ENCODE measurements around the gene PKD1L1. TPM values are rescaled to one million over a fixed set of nuclear protein-coding genes. Genes with fewer than 3 reads are reported as not detected.
"Not testable (repeated sequence)": the region's sequence is repeated elsewhere in the genome, so short reads cannot be mapped to it uniquely, and the experiment has no call there.

PKD1L1 gene
- total RNA-seq, 4 donors from 2014 or later, result 0.06 to 0.19 (median 0.13) TPM; not detected in 1

- no peaks in the 10 kb centered on the region for H3K9me3 ChIP-seq
- TF ChIP-seq POLR2A (IDR thresholded peaks at IDR 0.05), result no peak
- TF ChIP-seq CTCF (IDR thresholded peaks at IDR 0.05), result no peak
- WGBS, 2 donors, result 60 to 86% methylated on average over 1 of the region's 1 CpG
- no peak for DNase-seq
- intact Hi-C loops (cut with DNase I), result loop anchor here (10.0 kb wide), 1 partner anchor 114 kb away; no protein-coding TSS in a partner anchor
- no peaks in the 10 kb centered on the region for H3K36me3 ChIP-seq
- H3K4me1 ChIP-seq, result peaks cover 0 to 18% (median 0%) of the 10 kb centered on the region in 3 donors
- H3K27me3 ChIP-seq, result no peaks in the 10 kb centered on the region
- H3K4me3 ChIP-seq, result peak overlapping the region in 3 of 4 donors; percentile 49 to 71 (median 52)
- peak overlapping the region; percentile 31 to 70 (median 52) for H3K27ac ChIP-seq
These were observed 43.0 kb upstream of the PKD1L1 start for GRCh38 chr7:47991270-47991669.

- Histone ChIP-seq H3K27ac (no peak overlapping the region), H3K4me1 (peaks cover 0 to 18% (median 0%) of the 10 kb centered on the region in 3 donors), H3K36me3 (no peaks in the 10 kb centered on the region), H3K4me3 (no peak overlapping the region), H3K27me3 (no peaks in the 10 kb centered on the region), H3K9me3 (no peaks in the 10 kb centered on the region)
- TF ChIP-seq POLR2A (IDR thresholded peaks at IDR 0.05), result no peak
- no peak for TF ChIP-seq CTCF (IDR thresholded peaks at IDR 0.05)
- WGBS, 2 donors, result 94 to 95% methylated on average over 5 of the region's 5 CpGs
- DNase-seq, result no peak
- intact Hi-C loops (cut with DNase I), result loop anchor here (10.0 kb wide), 1 partner anchor 114 kb away; no protein-coding TSS in a partner anchor
These were observed 42.3 kb upstream of the PKD1L1 start for GRCh38 chr7:47990592-47990991.

GRCh38 chr7:47989607-47990400 lies 41.5 kb upstream of the PKD1L1 start:
- H3K4me1 ChIP-seq, result peaks cover 0 to 18% (median 0%) of the 10 kb centered on the region in 3 donors
- DNase-seq, H3K9me3 ChIP-seq, H3K4me3 ChIP-seq, H3K36me3 ChIP-seq, H3K27me3 ChIP-seq, H3K27ac ChIP-seq: not testable (repeated sequence)
- intact Hi-C loops (cut with DNase I), result loop anchor here (10.0 kb wide), 1 partner anchor 115 kb away; no protein-coding TSS in a partner anchor
- WGBS, 2 donors, result 52 to 68% methylated on average over 5 to 7 of the region's 10 CpGs

GRCh38 chr7:47988496-47989386 lies 40.5 kb upstream of the PKD1L1 start:
- WGBS, 2 donors, result 74 to 79% methylated on average over 8 of the region's 8 CpGs
- Histone ChIP-seq H3K4me1 (peaks cover 0 to 18% (median 0%) of the 10 kb centered on the region in 3 donors), H3K9me3 (no peaks in the 10 kb centered on the region), H3K27me3 (no peaks in the 10 kb centered on the region), H3K27ac (no peak overlapping the region), H3K36me3 (no peaks in the 10 kb centered on the region), H3K4me3 (no peak overlapping the region)
- TF ChIP-seq POLR2A (IDR thresholded peaks at IDR 0.05), result no peak
- TF ChIP-seq CTCF (IDR thresholded peaks at IDR 0.05), result peak in 2 of 6 experiments; percentile 17 to 46
- intact Hi-C loops (cut with DNase I), result no loop called here
- no peak for DNase-seq

- no peaks in the 10 kb centered on the region for H3K27me3 ChIP-seq
- peaks cover 0 to 9% (median 0%) of the 10 kb centered on the region in 3 donors for H3K36me3 ChIP-seq
- DNase-seq, result no peak
- intact Hi-C loops (cut with DNase I), result no loop called here
- 33 to 42% methylated on average over 2 of the region's 2 CpGs for WGBS, 2 donors
- TF ChIP-seq POLR2A (IDR thresholded peaks at IDR 0.05) (no peak), CTCF (IDR thresholded peaks at IDR 0.05) (no peak)
- no peak overlapping the region for H3K27ac ChIP-seq
- no peaks in the 10 kb centered on the region for H3K9me3 ChIP-seq
- no peak overlapping the region for H3K4me3 ChIP-seq
- peaks cover 0 to 19% (median 9%) of the 10 kb centered on the region in 3 donors for H3K4me1 ChIP-seq
These were observed 34.3 kb upstream of the PKD1L1 start for GRCh38 chr7:47982610-47983009.

GRCh38 chr7:47980648-47981047 lies 32.4 kb upstream of the PKD1L1 start:
- peaks cover 0 to 28% (median 17%) of the 10 kb centered on the region in 3 donors for H3K36me3 ChIP-seq
- H3K4me1 ChIP-seq, result peaks cover 0 to 26% (median 9%) of the 10 kb centered on the region in 3 donors
- DNase-seq; H3K9me3 ChIP-seq; H3K27me3 ChIP-seq; H3K27ac ChIP-seq; H3K4me3 ChIP-seq; intact Hi-C loops (cut with DNase I): not testable (repeated sequence)
- WGBS, 2 donors, result 100% methylated on average over 1 to 4 of the region's 5 CpGs
